22Rv1 (cell line): Measurements from ENCODE around the gene THADA.

Experiments
- ZFX ChIP-seq: fragments of 450-650 bp; IDR thresholded peaks from 2 replicates; pipeline ENCODE4 v1.6.1; 2017; ENCODE audit warnings: antibody characterized with exemption, borderline replicate concordance
- TF ChIP-seq, protein P1 (sequence below): fragments of 450-650 bp; IDR thresholded peaks from 2 replicates; pipeline ENCODE4 v1.5.1; 2017; ENCODE audit warnings: mild to moderate bottlenecking

DNA sequence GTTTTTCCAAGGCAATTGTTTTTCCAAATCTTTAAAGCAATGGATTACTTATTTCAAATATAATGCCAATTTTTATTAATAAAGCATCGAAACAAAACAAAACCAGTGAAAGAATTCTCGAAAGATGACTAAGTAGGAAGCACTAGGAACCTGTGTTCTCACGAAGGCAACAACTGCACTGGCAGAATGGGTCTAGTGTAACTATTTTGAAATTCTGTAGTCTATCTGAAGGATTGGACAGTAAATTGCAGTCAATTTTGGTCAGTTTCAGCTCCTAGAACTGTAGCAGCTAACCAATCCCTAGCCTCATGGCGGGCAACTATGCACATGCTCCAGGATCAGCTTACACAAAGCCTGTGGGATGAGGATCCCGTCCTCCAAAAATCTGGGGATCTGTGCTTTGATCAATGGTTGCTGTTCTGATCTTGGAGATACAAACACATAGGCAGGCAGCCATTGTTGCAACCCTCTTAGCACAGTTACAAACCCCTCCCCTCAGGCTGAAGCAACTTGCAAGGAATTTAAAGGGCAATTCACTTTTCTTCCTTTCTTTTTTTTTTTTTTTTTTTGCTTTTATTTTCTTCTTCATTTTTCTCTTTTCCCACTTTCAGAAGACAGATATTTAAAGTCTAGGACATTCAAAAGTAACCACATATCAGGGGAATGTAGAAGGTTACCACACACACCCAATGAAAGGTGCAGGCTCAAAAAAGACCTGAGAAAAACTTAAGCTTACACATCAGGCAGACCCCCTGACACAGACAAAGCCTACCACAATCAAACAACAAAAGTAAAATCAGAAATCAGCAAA lies 147.6 kb downstream of the THADA start:
- TF ChIP-seq, protein P1, sequence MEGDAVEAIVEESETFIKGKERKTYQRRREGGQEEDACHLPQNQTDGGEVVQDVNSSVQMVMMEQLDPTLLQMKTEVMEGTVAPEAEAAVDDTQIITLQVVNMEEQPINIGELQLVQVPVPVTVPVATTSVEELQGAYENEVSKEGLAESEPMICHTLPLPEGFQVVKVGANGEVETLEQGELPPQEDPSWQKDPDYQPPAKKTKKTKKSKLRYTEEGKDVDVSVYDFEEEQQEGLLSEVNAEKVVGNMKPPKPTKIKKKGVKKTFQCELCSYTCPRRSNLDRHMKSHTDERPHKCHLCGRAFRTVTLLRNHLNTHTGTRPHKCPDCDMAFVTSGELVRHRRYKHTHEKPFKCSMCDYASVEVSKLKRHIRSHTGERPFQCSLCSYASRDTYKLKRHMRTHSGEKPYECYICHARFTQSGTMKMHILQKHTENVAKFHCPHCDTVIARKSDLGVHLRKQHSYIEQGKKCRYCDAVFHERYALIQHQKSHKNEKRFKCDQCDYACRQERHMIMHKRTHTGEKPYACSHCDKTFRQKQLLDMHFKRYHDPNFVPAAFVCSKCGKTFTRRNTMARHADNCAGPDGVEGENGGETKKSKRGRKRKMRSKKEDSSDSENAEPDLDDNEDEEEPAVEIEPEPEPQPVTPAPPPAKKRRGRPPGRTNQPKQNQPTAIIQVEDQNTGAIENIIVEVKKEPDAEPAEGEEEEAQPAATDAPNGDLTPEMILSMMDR, result no peak
- TF ChIP-seq ZFX, result no peak
